Peyer's patch (tissue), 4 donors: ENCODE measurements around the gene SUDS3.
A peak's percentile ranks its signal among the peaks of the same experiment; 100 is the strongest.

Experiments used
- CTCF ChIP-seq, 6 experiments: fragments of 450-650 bp in 4 of 6; fragments of 200-600 bp in 2 of 6; sonication (generic) in 1 of 6; IDR thresholded peaks; one replicate each; pipeline ENCODE4 v1.5.1; 2017 to 2019; ENCODE audit warnings: antibody characterized with exemption in 6 of 6, mild to moderate bottlenecking in 3 of 6, moderate library complexity in 1 of 6
- POLR2A ChIP-seq, 2 donors: fragments of 450-650 bp; IDR thresholded peaks; one replicate each; pipeline ENCODE4 v1.5.1; 2017; ENCODE audit warnings: antibody characterized with exemption in 2 of 2, mild to moderate bottlenecking in 2 of 2, moderate library complexity in 2 of 2

- TF ChIP-seq CTCF (IDR thresholded peaks at IDR 0.05) (peak in 1 of 6 experiments; percentile 6), POLR2A (IDR thresholded peaks at IDR 0.05) (no peak)
Measured at GRCh38 chr12:118436002-118436730, 59.8 kb downstream of the SUDS3 start.
